Astrocyte (in vitro differentiated cells and primary cell): ENCODE results near the gene KRAS.

Experiments
- EZH2 ChIP-seq: IDR thresholded peaks from 2 replicates; pipeline ENCODE4 v1.6.1; 2012; ENCODE audit warnings: mild to moderate bottlenecking, low read length, inconsistent platforms; ENCODE audit not compliant: insufficient read depth
- TF ChIP-seq, protein P1 (sequence below): IDR thresholded peaks from 2 replicates; pipeline ENCODE4 v1.5.1; 2011; ENCODE audit warnings: low read depth, mild to moderate bottlenecking, inconsistent platforms, low read length, moderate library complexity; ENCODE audit not compliant: insufficient read depth

DNA sequence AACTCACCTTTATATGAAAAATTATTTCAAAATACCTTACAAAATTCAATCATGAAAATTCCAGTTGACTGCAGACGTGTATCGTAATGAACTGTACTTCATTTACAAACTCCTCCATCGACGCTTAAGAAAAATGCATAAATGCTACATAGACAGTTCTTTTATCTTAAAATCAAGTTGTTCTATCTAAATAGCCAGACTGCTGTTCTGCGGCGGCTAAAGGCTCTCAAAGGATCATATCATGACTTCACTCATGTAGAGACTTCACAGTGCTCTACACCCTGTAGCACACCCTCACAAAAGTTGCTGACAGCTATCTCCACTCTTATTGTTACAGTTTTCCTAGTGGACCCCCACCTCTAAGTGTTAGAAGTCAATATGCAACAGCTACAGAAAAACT, 5.2 kb downstream of the KRAS start:
- TF ChIP-seq, protein P1, sequence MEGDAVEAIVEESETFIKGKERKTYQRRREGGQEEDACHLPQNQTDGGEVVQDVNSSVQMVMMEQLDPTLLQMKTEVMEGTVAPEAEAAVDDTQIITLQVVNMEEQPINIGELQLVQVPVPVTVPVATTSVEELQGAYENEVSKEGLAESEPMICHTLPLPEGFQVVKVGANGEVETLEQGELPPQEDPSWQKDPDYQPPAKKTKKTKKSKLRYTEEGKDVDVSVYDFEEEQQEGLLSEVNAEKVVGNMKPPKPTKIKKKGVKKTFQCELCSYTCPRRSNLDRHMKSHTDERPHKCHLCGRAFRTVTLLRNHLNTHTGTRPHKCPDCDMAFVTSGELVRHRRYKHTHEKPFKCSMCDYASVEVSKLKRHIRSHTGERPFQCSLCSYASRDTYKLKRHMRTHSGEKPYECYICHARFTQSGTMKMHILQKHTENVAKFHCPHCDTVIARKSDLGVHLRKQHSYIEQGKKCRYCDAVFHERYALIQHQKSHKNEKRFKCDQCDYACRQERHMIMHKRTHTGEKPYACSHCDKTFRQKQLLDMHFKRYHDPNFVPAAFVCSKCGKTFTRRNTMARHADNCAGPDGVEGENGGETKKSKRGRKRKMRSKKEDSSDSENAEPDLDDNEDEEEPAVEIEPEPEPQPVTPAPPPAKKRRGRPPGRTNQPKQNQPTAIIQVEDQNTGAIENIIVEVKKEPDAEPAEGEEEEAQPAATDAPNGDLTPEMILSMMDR, result no peak
- no peak for TF ChIP-seq EZH2
